Measurements from ENCODE around the gene TNS4. TPM values are rescaled to one million over a fixed set of nuclear protein-coding genes. Genes with fewer than 3 reads are reported as not detected.

TNS4 gene
- polyA plus RNA-seq, 1 donor = not detected

DNA sequence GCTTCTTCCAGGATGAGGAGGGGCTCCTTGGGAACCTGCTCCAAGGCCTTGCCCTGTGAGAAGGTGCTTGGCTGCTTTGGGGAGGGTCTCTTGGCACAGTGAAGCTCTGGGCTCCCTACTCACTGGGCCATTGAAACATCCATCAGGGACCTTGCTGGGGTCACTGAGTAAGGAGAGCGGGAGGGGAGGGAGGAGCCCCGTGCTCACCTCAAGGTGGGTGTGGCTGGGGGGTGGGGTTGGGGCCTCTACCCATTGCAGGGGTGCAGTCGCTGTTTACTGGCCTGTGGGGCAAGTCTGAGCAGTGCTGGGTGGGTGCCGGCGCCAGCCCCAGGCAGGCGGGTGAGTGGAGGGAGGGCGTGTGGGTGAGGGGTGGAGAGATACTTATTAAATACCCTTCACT lies 9.9 kb downstream of the TNS4 start:
- DNase-seq (ENCODE audit: low read depth) = no peak

DNA sequence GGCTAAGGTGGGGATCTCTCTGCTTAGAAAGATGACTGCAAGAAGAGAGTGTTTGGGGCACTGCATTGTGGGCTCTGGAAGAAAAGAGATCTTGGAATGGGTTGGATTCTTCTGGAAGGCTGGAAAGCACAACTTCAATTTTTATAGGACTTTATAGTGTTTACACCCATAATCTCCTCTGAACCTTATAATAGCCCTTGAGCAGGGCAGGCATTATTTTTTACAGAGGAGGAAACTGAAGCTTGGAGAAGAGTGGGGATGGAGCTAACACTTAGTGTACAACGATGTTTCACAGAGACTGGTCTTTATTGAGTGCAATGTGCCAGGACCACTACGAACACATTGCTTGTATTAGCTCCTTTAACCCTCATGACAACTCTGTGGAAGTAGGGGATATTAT lies 10.4 kb downstream of the TNS4 start:
- no peak for DNase-seq (ENCODE audit: low read depth)

DNA sequence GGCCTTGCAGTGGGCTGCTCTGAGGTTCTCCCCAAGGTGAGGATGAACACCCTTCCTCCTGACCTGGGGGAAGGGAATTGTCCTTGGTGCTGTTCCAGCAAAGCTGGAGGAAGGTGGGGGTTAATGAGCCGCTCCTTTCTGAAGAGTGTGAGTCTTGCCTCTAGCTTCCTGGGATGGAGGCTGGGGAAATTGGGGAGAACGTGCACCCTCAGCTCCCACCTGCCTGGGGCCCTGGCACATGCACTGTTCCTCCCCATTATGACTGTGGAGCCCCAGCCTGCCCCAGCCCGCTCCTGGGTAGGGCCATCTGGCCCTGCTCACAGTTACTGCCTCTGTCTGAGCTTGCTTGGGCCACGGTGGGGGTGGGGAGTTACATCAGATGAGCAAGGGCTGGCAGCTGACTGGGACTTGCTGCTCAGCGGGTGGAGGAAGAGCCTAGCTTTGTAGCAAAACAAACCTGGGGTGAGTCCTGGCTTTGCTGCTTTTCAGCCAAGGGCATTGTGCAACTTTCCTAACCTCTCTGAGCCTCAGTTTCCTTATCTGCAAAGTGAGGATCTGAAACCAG lies 11.1 kb downstream of the TNS4 start:
- DNase-seq (ENCODE audit: low read depth) = no peak

DNA sequence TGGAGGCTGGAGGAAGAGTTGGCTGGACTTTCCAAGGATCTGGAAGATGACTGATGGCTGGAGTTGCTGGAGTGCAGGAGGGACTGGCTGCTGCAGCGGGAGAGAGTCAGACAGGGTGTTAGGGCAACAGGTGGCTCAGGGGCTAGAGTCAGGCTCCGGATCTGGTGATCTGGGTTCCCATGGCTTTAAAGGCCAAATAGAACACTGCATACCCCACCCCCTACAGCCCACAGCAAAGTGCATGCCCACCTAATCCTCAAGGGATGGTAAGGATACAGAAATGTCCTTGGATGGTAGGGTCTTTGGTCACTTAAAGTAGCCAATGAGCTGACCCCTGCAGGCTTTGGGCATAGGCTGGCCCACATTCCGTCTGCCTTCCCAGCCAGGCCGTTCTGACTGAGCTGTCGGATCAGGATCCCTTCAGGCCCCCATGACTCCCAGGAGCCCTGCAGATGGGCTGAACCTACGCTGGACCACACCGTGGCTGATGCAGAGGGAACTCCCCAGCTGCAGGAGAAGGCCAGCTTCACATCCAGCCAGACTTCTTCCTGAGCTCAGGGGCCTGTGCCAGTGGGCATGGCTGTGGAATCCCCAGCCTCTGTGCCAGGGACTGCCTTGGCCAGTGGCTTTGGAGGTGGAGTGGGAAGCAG lies 13.9 kb downstream of the TNS4 start:
- DNase-seq (ENCODE audit: low read depth) = no peak

DNA sequence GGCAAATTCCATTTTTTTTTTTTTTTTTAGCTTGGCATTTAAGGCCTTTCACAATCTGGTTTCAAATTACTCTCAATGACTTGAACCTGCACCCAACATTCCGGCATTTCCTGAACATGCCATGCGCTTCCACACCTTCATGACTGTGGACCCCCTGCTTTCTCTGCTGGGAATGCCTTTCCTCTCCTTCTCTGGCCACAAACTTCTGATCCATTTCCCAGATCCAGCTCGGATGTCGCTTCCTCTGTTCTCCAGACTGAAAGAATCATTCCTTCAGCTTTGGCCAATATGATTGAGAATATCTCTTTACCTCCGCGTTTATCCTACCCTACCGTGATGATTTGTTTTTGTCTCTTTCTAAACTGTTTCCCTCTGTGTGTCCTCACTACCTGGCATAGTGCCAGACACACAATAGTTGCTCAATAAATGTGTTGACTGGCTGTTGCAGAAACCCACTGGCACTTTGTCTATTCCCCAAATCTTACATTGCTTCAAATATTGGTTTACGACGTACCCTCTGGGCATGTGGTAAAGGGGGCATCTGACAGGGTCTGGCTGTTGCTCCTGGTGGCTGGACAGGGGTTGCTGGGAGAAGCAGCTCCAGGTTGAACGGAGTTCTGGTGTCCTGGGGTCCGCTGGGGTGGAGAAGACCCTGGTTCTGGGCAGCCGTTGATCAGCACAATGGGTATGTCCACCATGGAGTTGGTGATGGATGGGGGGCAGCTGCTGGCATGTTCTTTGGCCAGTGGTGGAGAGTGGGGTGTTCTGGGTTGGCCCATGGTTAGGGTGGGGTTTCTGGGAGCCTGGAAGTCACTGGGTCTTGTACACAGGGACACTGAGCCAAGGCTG lies 14.7 kb downstream of the TNS4 start:
- DNase-seq (ENCODE audit: low read depth) = no peak

DNA sequence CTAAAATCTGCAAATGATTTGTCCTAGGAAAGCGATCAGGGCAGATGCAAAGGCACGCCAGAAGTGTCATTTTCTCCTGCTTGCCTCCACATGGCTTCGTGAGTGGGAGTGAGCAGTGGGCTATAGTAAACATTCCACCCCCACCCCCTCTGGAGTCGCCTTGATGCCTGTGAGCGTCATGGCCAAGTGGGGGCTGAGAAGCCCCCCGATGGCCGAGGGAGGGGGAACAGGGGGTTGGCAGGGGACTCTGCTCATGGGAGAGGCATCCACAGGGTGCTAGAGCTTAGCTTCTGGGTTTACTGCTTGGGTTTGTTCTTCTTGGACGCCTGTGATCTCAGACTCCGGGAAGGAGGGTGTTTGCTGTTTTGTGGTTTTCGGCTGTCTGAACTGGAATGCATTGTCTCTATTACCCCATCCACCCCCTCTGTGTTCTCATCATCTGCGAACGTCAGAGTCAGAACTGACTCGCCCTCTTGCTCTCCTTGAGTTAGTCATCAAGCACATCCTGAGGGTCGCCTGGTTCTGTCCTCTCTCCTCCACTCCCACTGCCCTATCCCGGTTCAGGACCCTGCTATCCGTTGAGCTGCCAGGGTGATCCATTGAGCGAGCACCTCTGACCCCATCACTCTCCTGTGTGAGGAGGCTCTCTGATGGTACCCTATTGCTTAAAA lies 15.4 kb downstream of the TNS4 start:
- DNase-seq (ENCODE audit: low read depth) = no peak

DNA sequence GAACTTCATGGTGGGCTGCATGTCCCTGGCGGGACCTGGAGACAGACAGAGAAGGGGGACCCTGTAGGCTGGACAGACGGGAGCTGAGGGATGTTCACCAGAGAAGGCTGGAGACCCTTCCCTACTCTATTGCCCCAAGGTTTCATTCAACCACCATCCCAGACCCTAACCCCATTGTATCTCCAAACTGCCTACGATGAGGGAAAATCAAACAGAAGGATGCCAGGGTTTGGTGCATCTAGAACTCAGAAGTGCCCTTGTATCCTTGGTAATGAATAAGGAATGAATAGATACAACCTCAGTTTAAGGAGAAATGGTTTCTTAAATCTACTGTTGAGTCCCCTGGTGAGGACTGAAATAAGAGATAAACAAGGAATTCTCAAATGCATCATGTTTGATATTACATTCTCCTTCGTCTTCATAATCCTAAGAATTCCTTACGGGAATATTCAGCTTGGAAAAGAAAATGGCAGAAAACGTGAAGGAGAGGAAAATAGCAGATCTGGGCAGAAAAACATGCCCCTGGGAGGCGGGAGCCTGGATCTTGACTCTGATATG lies 16.4 kb downstream of the TNS4 start:
- no peak for DNase-seq (ENCODE audit: low read depth)

DNA sequence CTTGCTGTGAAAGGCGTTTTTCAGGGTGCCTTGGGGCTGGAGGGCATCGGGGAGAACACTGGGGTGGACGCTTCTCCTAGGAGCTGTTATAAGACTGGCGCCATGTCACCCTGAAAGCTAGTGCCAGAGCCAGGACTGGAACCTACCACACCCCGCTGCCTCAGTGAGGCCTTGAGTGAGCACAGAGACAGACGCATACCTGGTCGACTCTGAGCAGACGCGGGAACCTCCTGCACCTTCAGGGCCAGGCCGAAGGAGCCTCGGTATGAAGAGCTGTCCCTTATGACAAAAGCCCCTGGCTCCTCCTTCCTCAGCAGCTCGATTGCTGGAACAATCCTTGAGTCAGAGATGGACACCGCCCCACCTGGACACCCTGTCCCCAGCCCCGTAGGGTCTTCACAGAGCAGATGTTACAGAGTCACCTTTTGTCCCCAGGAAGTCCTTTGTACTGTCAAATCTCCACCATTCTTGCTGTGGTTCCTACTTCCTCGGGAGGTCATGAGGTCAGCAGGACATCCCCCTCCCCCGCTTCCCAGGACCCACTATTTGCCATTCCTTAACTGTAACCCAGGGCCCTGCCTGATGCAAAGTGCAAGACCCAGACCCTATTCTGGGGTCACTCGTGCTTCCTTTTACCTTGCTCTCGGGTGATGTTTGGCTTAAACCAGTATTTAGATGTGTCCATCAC lies 17.0 kb downstream of the TNS4 start:
- DNase-seq (ENCODE audit: low read depth) = no peak

DNA sequence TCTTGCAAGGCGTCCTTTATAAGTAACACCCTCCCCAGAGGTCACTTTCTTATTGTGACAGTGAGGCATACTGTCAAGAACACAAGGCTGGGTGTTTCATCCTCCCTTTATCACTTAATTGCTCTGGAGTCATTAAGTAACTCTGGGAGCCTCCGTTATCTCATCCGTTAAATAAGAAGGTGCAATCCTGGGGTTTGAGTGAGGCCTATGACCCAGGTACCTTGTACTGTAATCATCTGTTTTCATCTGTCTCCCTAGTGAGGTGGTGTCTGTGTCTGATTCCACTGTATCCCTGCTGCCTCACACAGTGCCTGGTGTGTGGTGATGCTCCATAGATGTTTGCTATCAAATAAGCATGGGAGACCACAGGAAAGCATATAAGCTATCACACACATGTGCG lies 17.7 kb downstream of the TNS4 start:
- no peak for DNase-seq (ENCODE audit: low read depth)

DNA sequence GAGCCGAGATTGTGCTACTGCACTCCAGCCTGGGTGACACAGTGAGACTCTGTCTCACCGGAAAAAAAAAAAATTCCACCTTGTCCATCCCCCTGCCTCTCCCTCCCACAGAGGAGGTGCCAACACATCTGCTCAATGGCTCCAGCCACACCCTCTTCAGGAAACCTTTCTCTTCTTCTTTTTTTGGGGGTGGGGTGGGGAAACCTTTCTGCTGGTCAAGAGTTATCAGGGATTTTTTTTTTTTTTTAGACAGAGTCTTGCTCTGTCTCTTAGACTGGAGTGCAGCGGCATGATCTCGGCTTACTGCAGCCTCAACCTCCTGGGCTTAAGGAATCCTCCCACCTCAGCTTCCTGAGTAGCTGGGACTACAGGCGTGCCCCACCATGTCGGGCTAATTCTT lies 18.7 kb downstream of the TNS4 start:
- no peak for DNase-seq (ENCODE audit: low read depth)

DNA sequence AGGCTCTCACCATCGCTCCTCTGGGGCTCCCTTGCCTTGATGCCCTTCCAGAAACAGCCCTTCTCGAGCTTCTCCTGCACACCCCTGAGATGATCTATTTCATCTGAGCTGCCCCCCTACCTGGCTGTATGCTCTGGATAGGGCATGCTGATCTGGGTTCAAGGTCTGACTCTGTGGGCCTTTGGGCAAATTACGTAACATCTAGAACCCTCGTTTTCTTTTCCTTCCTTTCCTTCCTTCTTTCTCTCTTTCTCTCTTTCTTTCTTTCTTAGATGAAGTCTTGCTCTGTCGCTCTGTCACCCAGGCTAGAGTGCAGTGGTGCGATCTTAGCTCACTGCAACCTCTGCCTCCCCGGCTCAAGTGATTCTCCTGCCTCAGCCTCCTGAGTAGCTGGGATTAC lies 20.3 kb downstream of the TNS4 start:
- DNase-seq (ENCODE audit: low read depth) = no peak

DNA sequence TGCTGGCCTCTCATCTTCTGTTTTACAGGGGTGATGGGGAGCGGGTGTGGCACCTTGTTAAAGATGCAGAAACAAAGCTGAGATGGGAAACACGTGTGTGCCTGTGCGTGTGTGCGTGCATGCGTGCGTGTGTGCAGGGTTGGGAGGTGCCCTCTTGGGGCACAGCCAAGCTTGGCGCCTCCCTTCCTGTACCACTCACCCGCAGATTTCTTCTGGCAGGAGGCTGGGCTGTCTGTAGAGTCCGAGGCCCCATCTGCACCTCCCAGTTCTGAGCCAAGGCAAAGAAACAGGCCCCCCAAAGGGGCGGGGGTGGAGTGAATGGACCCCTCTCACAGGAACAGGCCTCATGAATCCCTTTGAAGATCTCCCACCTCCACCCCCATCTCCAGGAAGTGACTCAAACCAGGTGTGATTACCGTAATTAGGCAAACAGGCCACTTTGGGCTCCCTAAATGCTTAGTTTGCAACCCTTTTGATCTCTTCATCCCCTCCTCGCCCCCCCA lies 20.9 kb downstream of the TNS4 start:
- no peak for DNase-seq (ENCODE audit: low read depth)

DNA sequence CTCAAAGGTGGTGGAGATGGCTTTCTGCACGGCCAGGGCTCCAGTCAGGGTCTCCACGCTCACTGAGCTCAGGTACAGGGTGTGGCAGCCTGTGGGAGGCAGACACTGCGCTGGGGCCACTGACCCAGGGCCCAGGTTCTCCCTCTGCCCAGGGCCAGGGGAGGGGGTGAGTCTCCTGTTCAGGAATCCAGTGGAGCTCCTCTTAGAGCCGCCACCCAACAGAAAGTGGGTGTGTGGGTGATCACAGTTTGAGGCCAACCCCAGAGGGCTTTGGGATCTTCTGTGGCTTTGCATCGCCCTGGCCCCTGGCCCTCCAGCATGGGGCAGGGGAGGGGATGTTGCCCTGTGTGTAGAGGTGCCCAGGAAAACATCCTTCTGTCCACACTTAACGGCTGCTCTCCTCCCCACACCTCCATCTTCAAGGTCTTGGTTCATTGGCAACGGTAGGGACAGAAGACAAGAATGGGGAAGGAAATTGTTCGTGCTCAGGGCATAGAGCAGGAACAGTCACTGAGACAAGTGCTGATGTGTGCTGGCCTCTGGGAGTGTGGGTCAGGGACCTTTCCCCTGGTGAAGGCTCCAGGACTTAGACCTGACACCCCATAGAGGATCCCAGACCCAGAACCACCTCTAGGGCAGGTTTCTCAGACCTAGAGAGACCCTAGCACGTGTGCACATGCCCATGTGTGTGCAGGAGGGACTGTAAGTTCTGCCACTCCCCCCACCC lies 21.5 kb downstream of the TNS4 start:
- DNase-seq (ENCODE audit: low read depth) = no peak

DNA sequence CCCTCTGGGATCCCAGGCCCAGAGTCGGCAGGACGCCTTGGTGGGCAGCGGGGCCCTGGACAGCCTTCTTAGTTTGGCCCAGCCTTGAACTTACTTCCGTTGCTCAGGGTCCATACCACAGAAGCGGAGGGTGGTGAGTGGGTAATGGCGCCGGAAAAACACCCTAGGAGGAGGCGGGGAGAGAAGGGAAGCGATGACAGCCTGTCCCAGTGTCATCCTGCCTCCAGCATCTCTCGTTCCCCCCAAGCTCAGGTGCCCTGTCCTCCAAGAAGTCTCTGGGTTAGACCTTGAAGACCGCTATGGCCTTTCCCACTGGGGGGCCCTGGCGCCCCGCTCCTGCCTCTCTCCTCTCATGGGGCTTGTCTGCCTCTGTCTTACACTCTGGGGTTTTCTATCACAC lies 22.9 kb downstream of the TNS4 start:
- no peak for DNase-seq (ENCODE audit: low read depth)

DNA sequence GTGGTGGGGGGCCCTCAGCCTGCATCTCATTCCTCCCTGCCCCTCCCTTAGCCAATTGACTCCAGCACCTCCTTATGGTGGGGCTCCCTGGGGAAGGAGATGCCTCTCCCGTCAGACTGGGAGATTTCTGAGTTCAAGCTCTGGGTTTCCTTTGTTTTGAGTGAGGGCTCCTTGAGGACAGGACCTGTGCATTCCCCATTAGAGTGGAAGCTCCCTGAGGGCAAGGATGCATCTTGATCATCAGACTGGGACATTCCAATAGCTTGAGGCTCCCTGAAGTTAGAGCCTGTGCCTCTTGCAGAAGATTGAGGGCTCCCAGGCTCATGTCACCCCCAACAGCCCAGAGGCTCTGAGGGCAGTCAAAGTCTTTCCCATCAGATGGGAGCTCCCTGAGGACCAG lies 23.6 kb downstream of the TNS4 start:
- DNase-seq (ENCODE audit: low read depth) = no peak

DNA sequence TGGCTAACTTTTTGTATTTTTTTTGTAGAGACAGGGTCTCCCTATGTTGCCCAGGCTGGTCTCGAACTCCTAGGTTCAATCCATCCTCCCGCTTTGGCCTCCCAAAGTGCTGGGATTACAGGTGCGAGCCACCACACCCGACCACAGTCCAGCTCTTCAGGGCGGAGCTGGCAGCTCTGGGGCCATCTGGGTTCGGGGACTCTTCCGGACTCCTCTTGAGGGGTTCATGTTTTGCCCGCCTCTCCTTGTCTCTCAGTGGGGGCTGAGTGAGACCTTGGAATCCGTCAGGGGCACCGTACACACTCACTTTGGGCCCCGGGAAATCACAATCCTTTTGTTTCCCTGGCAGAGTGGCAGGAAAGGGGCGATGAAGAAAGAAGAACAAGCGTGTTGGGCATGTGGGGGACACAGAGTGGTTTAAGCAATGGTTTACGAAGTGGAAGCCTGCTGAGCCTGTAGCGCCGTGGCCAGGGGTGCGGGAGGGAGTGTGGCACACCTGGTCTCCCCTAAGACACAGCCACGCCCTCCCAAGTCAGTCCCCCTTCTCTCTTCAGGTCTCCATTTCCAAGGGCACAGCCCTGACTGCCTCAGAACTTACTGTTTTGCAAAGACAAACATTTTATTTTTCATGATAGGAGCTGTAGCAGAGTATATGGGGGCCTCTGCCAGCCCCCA lies 26.1 kb downstream of the TNS4 start:
- no peak for DNase-seq (ENCODE audit: low read depth)

DNA sequence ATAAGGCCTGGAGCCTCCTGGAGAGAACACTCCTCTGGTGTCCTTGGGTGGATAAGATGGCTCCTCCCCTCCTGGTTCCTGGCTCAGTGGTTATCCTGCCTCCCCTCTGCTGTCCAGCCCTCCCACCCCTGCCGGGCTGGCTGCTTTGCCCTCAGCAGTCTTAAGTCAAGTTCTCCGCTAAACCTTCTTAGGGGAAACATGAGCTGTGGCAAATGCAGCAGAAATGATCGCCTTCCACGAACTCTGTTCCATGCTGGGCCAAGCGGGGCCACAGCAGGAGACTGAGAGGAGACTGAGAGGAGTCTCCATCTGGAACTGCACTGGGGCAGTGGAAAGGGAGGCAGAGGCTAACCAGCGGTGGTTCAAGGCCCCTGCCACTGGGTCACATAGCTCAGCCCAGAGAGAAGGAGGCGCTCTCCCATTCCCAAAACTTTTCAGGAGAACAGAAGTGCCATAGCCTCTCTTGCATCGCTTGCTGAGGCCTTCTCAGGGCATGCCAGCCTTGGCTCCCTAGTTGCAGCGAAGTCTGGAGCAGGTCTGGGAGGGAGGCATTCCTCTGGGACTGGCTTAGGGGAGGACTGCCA lies 26.9 kb downstream of the TNS4 start:
- DNase-seq (ENCODE audit: low read depth) = no peak

DNA sequence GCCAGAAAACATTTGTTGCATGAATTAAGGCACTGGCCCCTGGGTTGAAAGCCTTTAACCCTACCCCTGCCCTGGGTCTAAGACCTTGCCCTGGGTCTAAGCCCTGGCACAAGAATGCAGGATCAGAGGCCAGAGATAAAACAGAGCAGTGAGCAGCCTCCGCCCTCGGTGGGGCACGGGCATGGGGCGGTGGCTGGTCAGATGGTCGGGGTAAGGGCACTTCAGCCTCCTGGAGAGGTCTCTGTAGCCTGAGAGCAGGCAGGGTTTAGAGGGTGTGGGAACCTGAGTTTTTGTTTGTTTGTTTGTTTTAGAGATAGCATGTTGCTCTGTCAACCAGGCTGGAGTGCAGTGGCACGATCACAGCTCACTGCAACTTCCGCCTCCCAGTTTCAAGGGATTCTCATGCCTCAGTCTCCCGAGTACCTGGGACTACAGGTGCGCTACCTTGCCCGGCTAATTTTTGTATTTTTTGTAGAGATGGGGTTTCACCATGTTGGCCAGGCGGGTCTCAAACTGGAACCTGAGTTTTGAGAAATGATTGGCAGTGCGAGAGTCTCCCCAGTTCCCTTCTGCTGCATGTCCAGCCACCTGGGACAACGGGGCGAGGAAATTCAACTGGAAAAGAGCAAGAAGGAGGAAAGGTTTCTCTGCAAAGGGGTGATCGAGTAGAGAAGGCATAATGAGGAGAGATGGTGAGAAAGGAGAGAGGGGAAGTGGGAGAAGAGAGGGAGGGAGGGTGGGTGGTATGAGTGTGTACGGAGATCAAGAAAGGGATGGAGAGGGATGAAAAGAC lies 27.7 kb downstream of the TNS4 start:
- DNase-seq (ENCODE audit: low read depth) = no peak
